Cardiac fibroblast (primary cell): Measurements from ENCODE around the gene FAM78A.

Source experiments
- DNase-seq, 2 donors: peaks; one replicate each; pipeline versions ENCODE4 v3.0.0 to v3.0.0-alpha.2; 2010; ENCODE audit warnings: low read depth in 2 of 2
- H3K4me3 ChIP-seq, 2 donors: replicated peaks in 1 of 2; 1 replicate in 1 of 2; 2 replicates in 1 of 2; pipeline ENCODE4 v1.5.1; 2011; ENCODE audit warnings: low read depth in 2 of 2, low read length in 2 of 2, mild to moderate bottlenecking in 2 of 2, moderate library complexity in 1 of 2
- TF ChIP-seq, protein P1 (sequence below): IDR thresholded peaks from one replicate; pipeline ENCODE4 v1.5.1; 2011; ENCODE audit warnings: low read depth, mild to moderate bottlenecking, low read length, inconsistent platforms

The FAM78A gene

GRCh38 chr9:131235480-131235851 is 40.8 kb downstream of the FAM78A start:
- H3K4me3 ChIP-seq: no peak overlapping the region
- no peak for DNase-seq

DNA sequence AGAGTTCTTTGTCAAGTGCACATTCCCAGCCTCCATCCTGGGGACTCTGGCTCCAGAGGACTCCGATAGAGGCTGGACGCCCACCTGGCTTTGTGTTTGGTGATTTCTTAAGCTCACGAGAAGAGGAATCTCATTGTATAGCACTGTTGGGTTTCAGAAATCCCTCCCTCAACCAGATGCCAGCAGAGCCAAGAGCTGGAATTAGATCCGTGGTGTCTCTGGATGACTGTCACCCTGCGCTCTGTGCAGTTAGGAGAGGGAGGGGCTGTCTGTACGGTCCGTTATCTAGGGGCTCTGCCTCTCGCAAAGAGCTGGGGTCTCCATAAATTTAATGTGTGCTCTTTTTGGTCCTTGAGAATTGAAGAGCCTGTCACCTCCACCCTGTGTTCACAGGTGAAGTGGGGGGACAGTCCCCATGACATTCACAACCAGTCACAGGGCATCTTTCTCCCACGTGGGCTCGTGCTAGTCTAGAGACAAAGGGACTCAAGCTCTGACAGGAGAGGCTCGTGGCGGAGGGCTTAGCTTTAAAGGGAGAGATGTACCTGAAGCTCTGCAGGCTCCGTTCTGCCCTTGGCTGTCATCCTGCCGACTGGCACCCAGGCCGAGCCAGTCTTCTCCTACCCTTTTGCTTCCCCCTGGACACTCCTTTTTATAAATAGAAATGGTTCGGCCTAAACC is 41.4 kb downstream of the FAM78A start:
- TF ChIP-seq, protein P1, sequence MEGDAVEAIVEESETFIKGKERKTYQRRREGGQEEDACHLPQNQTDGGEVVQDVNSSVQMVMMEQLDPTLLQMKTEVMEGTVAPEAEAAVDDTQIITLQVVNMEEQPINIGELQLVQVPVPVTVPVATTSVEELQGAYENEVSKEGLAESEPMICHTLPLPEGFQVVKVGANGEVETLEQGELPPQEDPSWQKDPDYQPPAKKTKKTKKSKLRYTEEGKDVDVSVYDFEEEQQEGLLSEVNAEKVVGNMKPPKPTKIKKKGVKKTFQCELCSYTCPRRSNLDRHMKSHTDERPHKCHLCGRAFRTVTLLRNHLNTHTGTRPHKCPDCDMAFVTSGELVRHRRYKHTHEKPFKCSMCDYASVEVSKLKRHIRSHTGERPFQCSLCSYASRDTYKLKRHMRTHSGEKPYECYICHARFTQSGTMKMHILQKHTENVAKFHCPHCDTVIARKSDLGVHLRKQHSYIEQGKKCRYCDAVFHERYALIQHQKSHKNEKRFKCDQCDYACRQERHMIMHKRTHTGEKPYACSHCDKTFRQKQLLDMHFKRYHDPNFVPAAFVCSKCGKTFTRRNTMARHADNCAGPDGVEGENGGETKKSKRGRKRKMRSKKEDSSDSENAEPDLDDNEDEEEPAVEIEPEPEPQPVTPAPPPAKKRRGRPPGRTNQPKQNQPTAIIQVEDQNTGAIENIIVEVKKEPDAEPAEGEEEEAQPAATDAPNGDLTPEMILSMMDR: no peak
- no peak for DNase-seq
- no peak overlapping the region for H3K4me3 ChIP-seq

More at GRCh38 chr9:131235480-131235851, 40.8 kb downstream of the FAM78A start:
- TF ChIP-seq, protein P1: no peak

DNA sequence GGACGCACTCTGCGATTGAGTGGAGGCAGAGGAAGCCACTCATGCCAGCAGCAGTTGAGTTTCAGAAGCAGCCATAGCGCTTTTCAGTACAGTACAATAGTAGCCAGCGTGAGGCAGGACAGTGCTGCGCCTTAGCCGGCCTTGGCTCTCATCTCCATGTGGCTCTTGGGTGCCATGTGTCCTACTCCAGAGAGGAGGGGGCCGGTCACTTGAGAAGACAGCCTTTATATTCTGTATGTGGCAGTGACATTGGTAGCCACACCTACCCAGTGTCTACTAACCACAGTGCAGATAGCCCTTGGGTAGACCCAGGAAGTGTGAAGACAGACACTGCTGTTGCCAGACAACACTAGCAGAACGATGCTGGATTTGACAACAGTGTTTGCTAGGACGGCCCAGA is 42.3 kb downstream of the FAM78A start:
- TF ChIP-seq, protein P1: no peak
- DNase-seq: no peak
- no peak overlapping the region for H3K4me3 ChIP-seq

DNA sequence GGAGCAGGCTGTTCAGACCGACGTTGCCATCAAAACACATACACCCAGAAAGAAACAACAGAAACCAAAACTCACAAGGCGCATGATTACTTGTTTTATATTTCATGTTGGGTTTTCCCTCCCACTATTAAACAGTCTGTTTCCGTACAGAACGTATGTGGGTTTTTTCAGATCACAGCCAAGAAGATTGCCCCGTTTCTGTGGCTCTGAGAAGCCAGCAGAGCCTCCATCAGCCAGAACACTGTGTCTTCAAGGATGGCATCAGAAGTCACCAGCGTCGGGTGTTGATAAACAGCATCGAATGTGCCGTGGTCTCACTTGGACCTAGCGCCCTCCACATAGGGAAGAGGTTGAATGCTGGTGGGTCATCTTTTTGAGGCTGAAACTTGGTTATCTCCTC is 42.8 kb downstream of the FAM78A start:
- H3K4me3 ChIP-seq: no peak overlapping the region
- TF ChIP-seq, protein P1: no peak
- DNase-seq: no peak

DNA sequence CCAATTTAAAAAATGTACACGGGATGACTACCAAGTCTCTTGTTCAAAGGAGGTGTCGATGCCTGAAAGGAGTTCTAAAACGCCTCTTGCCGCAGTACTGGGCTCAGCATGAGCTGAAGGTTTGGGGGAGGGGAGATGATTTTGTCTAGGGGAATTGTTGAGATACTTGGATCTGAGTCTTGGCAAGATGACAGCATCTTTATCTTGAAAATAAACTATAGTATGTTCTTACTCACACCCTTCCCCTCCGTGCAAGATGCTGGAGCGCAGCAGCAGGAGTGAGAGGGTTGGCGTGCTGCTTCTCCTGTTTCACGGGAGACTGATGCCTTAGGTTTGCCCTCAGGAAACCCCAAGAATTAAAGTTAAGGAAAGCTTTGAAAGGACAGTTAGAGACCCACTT is 47.3 kb downstream of the FAM78A start:
- DNase-seq: peak; percentile 36 to 90
- TF ChIP-seq, protein P1: no peak
- no peak overlapping the region for H3K4me3 ChIP-seq

DNA sequence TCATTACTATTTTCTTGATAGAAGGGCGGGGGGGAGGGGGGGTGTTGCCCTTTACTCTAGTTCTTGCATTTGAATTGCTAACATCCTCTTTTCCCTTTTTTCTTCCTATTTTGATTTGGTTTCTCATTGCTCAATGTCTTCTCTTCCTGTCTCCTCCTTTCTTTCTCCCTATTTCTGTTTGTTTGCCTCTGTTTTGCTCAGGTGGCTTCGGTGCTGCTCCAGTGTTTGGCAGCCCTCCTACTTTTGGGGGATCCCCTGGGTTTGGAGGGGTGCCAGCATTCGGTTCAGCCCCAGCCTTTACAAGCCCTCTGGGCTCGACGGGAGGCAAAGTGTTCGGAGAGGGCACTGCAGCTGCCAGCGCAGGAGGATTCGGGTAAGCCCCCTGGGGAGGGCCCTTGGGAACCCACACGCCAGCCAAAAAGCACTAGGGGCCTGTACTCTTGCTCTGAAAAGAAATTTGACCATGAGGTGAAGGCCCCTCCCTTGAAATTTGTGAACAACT is 48.3 kb downstream of the FAM78A start:
- DNase-seq: no peak
- no peak overlapping the region for H3K4me3 ChIP-seq

More for the DNA sequence above, 48.3 kb downstream of the FAM78A start:
- TF ChIP-seq, protein P1: no peak
